Breast epithelium (tissue), 3 donors: ENCODE measurements around the gene GRP.

Experiments used
- CTCF ChIP-seq, 3 donors: fragments of 450-650 bp; IDR thresholded peaks; one replicate each; pipeline ENCODE4 v1.5.1; 2016 to 2017; ENCODE audit warnings: antibody characterized with exemption in 3 of 3, mild to moderate bottlenecking in 3 of 3, moderate library complexity in 3 of 3
- POLR2A ChIP-seq: fragments of 450-650 bp; IDR thresholded peaks from one replicate; pipeline ENCODE4 v1.6.1; 2016; ENCODE audit warnings: antibody characterized with exemption, mild to moderate bottlenecking, moderate library complexity
- POLR2AphosphoS5 ChIP-seq, 3 donors: sonication (generic); formaldehyde crosslinking; IDR thresholded peaks; one replicate each; pipeline ENCODE4 v1.6.1; 2017; ENCODE audit warnings: antibody characterized with exemption in 3 of 3

DNA sequence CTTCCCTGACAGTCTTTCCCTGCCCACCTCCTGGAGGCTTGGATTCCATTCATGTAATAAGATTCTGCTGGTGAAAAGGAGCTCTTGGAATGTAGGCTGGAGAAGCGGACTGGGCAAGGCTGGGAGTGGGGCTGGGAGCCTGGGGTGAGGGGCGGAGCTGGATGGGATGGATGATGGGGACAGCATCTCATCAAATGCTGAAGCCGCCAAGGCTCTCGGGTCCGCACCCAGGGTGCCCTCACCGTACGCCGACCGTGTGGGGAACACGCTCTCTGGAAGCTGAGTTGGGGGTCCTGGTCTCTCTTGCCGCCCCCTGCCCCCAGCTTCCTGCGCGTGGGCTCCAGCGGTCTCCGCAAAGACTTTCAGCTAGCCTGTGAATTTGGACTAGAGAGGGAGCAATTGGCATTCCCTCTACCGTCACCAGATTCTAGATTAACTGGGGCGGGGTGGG lies 44.2 kb downstream of the GRP start:
- TF ChIP-seq POLR2A: no peak
- no peak for TF ChIP-seq CTCF (IDR thresholded peaks at IDR 0.05)
- TF ChIP-seq POLR2AphosphoS5 (IDR thresholded peaks at IDR 0.05): no peak
